Upper lobe of left lung (tissue), 6 donors: Measurements from ENCODE around the gene CNNM4. TPM values are rescaled to one million over a fixed set of nuclear protein-coding genes. Genes with fewer than 3 reads are reported as not detected.

Source experiments
- ATAC-seq, 2 donors: fragments of 200-7000 bp; cut with Tn5 transposase; one replicate each; pipeline ENCODE4 v1.9.1; 2022; ENCODE audit warnings: mild to moderate bottlenecking in 2 of 2, moderate library complexity in 2 of 2; ENCODE audit not compliant: low FRiP score in 2 of 2
- DNase-seq, 2 donors: peaks; one replicate each; pipeline ENCODE4 v3.0.0-alpha.2; 2019 to 2020
- H3K27ac ChIP-seq, 4 donors: fragments of 200-600 bp; sonication (generic); one replicate each; pipeline ENCODE4 v1.5.1; 2016 to 2019
- H3K27me3 ChIP-seq, 4 donors: fragments of 200-600 bp; sonication (generic); one replicate each; pipeline ENCODE4 v1.5.1; 2017 to 2019
- H3K36me3 ChIP-seq, 4 donors: fragments of 200-600 bp; sonication (generic); one replicate each; pipeline ENCODE4 v1.5.1; 2016 to 2019
- H3K4me1 ChIP-seq, 4 donors: fragments of 200-600 bp; sonication (generic); one replicate each; pipeline ENCODE4 v1.5.1; 2018 to 2019
- H3K4me3 ChIP-seq, 4 donors: fragments of 200-600 bp; sonication (generic); one replicate each; pipeline ENCODE4 v1.5.1; 2017 to 2019; ENCODE audit warnings: mild to moderate bottlenecking in 2 of 4, moderate library complexity in 1 of 4
- H3K9me3 ChIP-seq, 4 donors: fragments of 200-600 bp; sonication (generic); one replicate each; pipeline ENCODE4 v1.5.1; 2018 to 2019
- EP300 ChIP-seq, 4 donors: sonication (generic); formaldehyde crosslinking; IDR thresholded peaks; one replicate each; pipeline ENCODE4 v1.5.1; 2017; ENCODE audit warnings: antibody characterized with exemption in 4 of 4, control low read depth in 2 of 4
- POLR2A ChIP-seq, 4 donors: fragments of 450-650 bp; IDR thresholded peaks; one replicate each; pipeline ENCODE4 v1.5.1; 2016 to 2017; ENCODE audit warnings: antibody characterized with exemption in 4 of 4, mild to moderate bottlenecking in 2 of 4
- POLR2AphosphoS5 ChIP-seq, 2 donors: sonication (generic); formaldehyde crosslinking; IDR thresholded peaks; one replicate each; pipeline ENCODE4 v1.5.1; 2017; ENCODE audit warnings: antibody characterized with exemption in 2 of 2
- WGBS, 2 donors: methylation state at CpG; one replicate each; pipeline ENCODE4 v1.1.5; 2017 to 2018; 5-methylcytosine and 5-hydroxymethylcytosine counted together
- total RNA-seq, 6 donors: library from RNA; depleted of rRNA in 4 of 6; stranded (reverse); fragments of >200 nt in 4 of 6; gene quantifications; one replicate each; pipeline versions ENCODE4 v1.1.0 to v1.2.1, GENCODE V29; 2016 to 2021
- TF ChIP-seq, protein P1 (sequence below), 6 experiments: fragments of 450-650 bp in 4 of 6; fragments of 200-600 bp in 2 of 6; sonication (generic) in 2 of 6; IDR thresholded peaks; one replicate each; pipeline ENCODE4 v1.5.1; 2016 to 2019; ENCODE audit warnings: antibody characterized with exemption in 6 of 6
- donor health status: DM: no; HTN: no; CAD: no; lungs with moderate emphysema.
- donor health status: DM: no; HTN: yes; CAD: no; lungs with severe emphysema.

CNNM4 gene
- total RNA-seq, 6 donors from 2014 or later = 12.8 to 26.9 (median 22.1) TPM

DNA sequence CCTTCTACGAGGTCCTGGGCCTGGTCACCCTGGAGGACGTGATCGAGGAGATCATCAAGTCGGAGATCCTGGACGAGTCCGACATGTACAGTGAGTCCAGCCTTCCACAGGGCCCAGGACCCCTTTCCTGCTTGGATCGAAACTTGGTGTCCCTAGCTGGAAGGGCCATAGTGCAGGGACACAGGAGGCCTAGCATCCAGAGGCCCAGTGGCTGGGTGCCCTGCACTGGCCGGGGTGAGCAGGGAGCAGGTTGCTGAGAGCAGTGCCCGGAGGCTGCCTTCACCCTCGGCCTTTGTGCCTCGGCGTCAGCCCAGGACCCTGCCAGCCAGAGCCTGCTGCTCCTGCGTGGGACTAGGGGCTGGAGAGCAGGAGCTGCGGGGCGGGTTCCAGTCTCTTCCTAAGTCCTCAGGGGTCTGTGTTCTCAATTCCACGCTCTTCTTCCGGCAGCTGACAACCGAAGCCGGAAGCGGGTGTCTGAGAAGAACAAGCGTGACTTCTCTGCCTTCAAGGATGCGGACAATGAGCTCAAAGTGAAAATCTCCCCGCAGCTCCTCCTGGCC is 36.4 kb downstream of the CNNM4 start:
- Histone ChIP-seq H3K27me3 (no peaks in the 10 kb centered on the region), H3K27ac (no peak overlapping the region), H3K9me3 (no peaks in the 10 kb centered on the region), H3K36me3 (peaks cover 0 to 39% (median 23%) of the 10 kb centered on the region in 4 donors), H3K4me3 (no peak overlapping the region), H3K4me1 (peaks cover 4 to 7% (median 6%) of the 10 kb centered on the region in 4 donors)
- ATAC-seq (no peak), DNase-seq (no peak)
- WGBS, 2 donors = 98% methylated on average over 17 to 23 of the region's 23 CpGs
- TF ChIP-seq EP300 (IDR thresholded peaks at IDR 0.05) (no peak), POLR2AphosphoS5 (IDR thresholded peaks at IDR 0.05) (no peak)

DNA sequence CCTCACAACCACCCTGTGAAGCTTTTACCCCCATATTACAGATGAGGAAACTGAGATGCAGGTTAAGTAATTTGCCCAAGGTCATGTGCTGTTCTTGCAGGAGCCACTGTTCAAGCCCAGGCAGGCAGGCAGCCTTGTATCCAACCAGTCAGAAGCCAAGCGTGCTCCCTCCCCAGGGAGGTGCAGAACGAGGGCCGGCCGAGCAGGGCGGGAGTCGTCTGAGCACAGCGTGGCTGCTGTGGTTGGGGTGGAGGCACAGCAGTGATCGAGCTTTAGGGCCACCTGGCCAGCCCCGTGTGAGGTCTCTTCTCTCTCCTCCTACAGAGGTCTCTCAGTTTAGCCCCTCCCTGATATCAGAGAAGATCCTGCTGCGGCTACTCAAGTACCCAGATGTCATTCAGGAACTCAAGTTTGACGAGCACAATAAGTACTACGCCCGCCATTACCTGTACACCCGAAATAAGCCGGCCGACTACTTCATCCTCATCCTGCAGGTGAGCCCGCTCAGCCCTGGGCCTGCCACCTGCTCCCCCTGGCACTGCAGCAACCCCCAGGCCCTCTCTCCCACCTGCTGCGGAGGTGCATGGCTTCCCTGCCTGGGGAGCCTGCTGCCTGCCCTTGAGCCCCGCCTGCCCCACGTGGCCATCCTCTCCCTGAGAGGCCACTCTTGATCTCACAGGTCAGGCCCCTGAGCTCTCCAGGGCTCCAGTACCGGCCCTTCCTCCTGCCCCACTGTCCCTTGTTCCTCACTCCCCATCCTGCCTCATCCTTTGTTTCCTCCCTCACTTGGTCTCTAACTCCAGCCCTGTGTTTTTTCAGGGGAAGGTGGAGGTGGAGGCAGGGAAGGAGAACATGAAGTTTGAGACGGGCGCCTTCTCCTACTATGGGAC is 38.3 kb downstream of the CNNM4 start:
- 90% methylated on average over 16 to 23 of the region's 23 CpGs for WGBS, 2 donors
- ATAC-seq = no peak
- no peak for DNase-seq

GRCh38 chr2:96799623-96799935 is 38.9 kb downstream of the CNNM4 start:
- 89 to 90% methylated on average over 8 of the region's 8 CpGs for WGBS, 2 donors
- TF ChIP-seq POLR2AphosphoS5 (IDR thresholded peaks at IDR 0.05) (no peak), EP300 (IDR thresholded peaks at IDR 0.05) (no peak), POLR2A (IDR thresholded peaks at IDR 0.05) (no peak)
- TF ChIP-seq, protein P1, sequence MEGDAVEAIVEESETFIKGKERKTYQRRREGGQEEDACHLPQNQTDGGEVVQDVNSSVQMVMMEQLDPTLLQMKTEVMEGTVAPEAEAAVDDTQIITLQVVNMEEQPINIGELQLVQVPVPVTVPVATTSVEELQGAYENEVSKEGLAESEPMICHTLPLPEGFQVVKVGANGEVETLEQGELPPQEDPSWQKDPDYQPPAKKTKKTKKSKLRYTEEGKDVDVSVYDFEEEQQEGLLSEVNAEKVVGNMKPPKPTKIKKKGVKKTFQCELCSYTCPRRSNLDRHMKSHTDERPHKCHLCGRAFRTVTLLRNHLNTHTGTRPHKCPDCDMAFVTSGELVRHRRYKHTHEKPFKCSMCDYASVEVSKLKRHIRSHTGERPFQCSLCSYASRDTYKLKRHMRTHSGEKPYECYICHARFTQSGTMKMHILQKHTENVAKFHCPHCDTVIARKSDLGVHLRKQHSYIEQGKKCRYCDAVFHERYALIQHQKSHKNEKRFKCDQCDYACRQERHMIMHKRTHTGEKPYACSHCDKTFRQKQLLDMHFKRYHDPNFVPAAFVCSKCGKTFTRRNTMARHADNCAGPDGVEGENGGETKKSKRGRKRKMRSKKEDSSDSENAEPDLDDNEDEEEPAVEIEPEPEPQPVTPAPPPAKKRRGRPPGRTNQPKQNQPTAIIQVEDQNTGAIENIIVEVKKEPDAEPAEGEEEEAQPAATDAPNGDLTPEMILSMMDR (IDR thresholded peaks at IDR 0.05) = no peak
- Histone ChIP-seq H3K36me3 (peaks cover 0 to 50% (median 23%) of the 10 kb centered on the region in 4 donors), H3K27me3 (no peaks in the 10 kb centered on the region), H3K27ac (no peak overlapping the region), H3K9me3 (no peaks in the 10 kb centered on the region), H3K4me1 (peaks cover 4 to 7% (median 6%) of the 10 kb centered on the region in 4 donors), H3K4me3 (no peak overlapping the region)
- ATAC-seq = no peak
- DNase-seq = no peak

More for the DNA sequence above, 38.3 kb downstream of the CNNM4 start:
- no peak overlapping the region for H3K4me3 ChIP-seq
- no peaks in the 10 kb centered on the region for H3K27me3 ChIP-seq
- H3K27ac ChIP-seq = no peak overlapping the region
- peaks cover 0 to 49% (median 23%) of the 10 kb centered on the region in 4 donors for H3K36me3 ChIP-seq
- no peaks in the 10 kb centered on the region for H3K9me3 ChIP-seq
- TF ChIP-seq POLR2AphosphoS5 (IDR thresholded peaks at IDR 0.05) = no peak
- no peak for TF ChIP-seq EP300 (IDR thresholded peaks at IDR 0.05)
- no peak for TF ChIP-seq POLR2A (IDR thresholded peaks at IDR 0.05)
- TF ChIP-seq, protein P1 (IDR thresholded peaks at IDR 0.05) = no peak
- H3K4me1 ChIP-seq = peaks cover 4 to 7% (median 6%) of the 10 kb centered on the region in 4 donors

DNA sequence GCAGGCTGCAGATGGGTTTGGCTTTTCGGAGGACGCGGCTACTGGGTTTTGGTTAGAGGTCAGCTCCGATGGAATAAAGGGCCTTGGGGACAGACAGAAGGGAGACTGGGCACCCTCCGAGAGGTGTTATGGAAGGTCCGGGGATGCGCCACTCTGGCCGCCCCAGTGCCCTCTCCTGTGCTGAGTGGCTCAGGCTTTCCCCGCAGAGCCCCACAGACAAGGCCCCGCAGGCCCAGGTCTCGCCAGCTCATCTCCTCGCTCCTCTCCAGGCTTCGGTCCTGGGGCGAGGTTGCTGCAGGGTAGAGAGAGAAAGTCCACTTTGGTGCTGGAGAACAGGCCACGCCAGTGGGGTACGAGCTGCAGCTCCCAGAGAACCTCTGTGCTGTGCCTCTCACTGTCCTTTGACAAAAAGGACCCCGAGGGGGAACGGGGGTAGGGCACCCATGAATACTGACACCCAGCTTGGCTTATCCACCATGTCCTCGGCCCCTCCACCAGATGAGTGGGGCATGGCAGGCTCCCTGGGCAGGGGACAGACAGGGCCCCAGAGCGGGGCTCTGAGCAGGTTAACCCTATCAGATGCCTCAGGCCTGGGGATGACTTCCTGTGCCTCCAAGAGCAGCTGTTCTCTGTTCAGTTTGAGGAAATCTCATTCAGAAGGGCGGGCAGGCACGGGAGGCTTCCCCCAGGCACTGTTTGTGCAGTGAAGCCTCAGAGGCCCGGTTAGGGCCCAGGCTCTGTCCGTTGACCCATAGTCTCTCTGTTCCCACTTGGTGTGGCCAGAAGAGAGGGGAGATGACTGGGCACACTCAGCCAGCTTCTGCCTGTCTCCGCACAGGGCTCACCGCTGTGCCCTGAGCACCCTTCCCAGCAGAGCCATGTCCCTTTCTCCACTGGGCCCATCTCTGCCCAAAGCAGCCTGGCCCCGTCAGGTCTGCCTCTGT is 39.6 kb downstream of the CNNM4 start:
- no peaks in the 10 kb centered on the region for H3K27me3 ChIP-seq
- H3K36me3 ChIP-seq = peaks cover 0 to 53% (median 23%) of the 10 kb centered on the region in 4 donors
- peak overlapping the region in 1 of 4 donors; percentile 18 for H3K27ac ChIP-seq
- ATAC-seq (peak; percentile 28 to 57), DNase-seq (no peak)
- no peaks in the 10 kb centered on the region for H3K9me3 ChIP-seq
- peaks cover 4 to 7% (median 6%) of the 10 kb centered on the region in 4 donors for H3K4me1 ChIP-seq
- TF ChIP-seq POLR2AphosphoS5 (IDR thresholded peaks at IDR 0.05) (no peak), POLR2A (IDR thresholded peaks at IDR 0.05) (no peak), EP300 (IDR thresholded peaks at IDR 0.05) (no peak)
- TF ChIP-seq, protein P1 (IDR thresholded peaks at IDR 0.05) = no peak
- 84 to 87% methylated on average over 9 to 27 of the region's 27 CpGs for WGBS, 2 donors
- H3K4me3 ChIP-seq = no peak overlapping the region
